K562 (cell line): ENCODE measurements around the gene GALT.
"Not testable (repeated sequence)": the region's sequence is repeated elsewhere in the genome, so short reads cannot be mapped to it uniquely, and the experiment has no call there.

Experiments
- BRF1 ChIP-seq: IDR thresholded peaks from 3 replicates; pipeline ENCODE4 v1.6.1; 2011; ENCODE audit warnings: borderline replicate concordance, mild to moderate bottlenecking; ENCODE audit not compliant: insufficient read length; ENCODE audit errors: extremely low read depth
- CBX8 ChIP-seq: fragments of 200-600 bp; sonication (generic); IDR thresholded peaks from 2 replicates; pipeline ENCODE4 v1.6.1; 2012; ENCODE audit warnings: borderline replicate concordance, mixed run types, low read depth, mild to moderate bottlenecking, moderate library complexity, mixed read lengths, low read length, control low read depth, inconsistent platforms; ENCODE audit not compliant: poor library complexity, severe bottlenecking; ENCODE audit errors: extremely low read depth
- CHD1 ChIP-seq: fragments of 200-600 bp; sonication (generic); IDR thresholded peaks from one replicate; pipeline ENCODE4 v1.6.1; 2012; ENCODE audit warnings: mild to moderate bottlenecking, moderate library complexity, low read length, inconsistent platforms
- EZH2 ChIP-seq: IDR thresholded peaks from 2 replicates; pipeline ENCODE4 v1.6.1; 2012; ENCODE audit warnings: low read depth, mild to moderate bottlenecking, inconsistent platforms, low read length, borderline replicate concordance
- GTF2F1 ChIP-seq: IDR thresholded peaks from 2 replicates; pipeline ENCODE4 v1.6.1; 2011; ENCODE audit warnings: low read depth, low read length, improper control_type of control experiment
- HDAC2 ChIP-seq: fragments of 450-650 bp; IDR thresholded peaks from 2 replicates; pipeline ENCODE4 v1.6.1; 2016; ENCODE audit warnings: mild to moderate bottlenecking
- NR4A1 ChIP-seq, 2 experiments: fragments of 250-450 bp in 1 of 2; fragments of 450-650 bp in 1 of 2; sonication (Bioruptor Pico) in 1 of 2; IDR thresholded peaks; 2 replicates each; pipeline versions ENCODE4 v1.4.0 to v1.6.1; 2016 to 2020; ENCODE audit warnings: mild to moderate bottlenecking in 2 of 2, missing compliant biosample characterization in 1 of 2, missing genetic modification characterization in 1 of 2, moderate library complexity in 1 of 2
- POLR2A ChIP-seq: fragments of 450-650 bp; conservative IDR thresholded peaks from 2 replicates; pipeline ENCODE4 v1.6.1; 2016
- POLR2AphosphoS2 ChIP-seq: IDR thresholded peaks from 2 replicates; pipeline ENCODE4 v1.6.1; 2012; ENCODE audit warnings: low read length, improper control_type of control experiment
- RBBP5 ChIP-seq: fragments of 200-600 bp; sonication (generic); IDR thresholded peaks from 2 replicates; pipeline ENCODE4 v1.6.1; 2012; ENCODE audit warnings: borderline replicate concordance, mild to moderate bottlenecking, low read length, control low read depth, inconsistent platforms; ENCODE audit not compliant: insufficient read depth, poor library complexity, severe bottlenecking
- ZNF311 ChIP-seq: fragments of 250-450 bp; sonication (Bioruptor Pico); IDR thresholded peaks from 2 replicates; pipeline ENCODE4 v1.4.0; 2020; ENCODE audit warnings: mild to moderate bottlenecking, moderate library complexity
- TF ChIP-seq, protein P1 (sequence below): fragments of 250-450 bp; sonication (Bioruptor Pico); IDR thresholded peaks from 2 replicates; pipeline ENCODE4 v1.5.0; 2022; ENCODE audit warnings: mild to moderate bottlenecking
- TF ChIP-seq, protein P2 (sequence below): fragments of 450-650 bp; IDR thresholded peaks from 2 replicates; pipeline ENCODE4 v1.6.1; 2014; ENCODE audit warnings: low read depth, mild to moderate bottlenecking, moderate library complexity, borderline replicate concordance
- TF ChIP-seq, protein P3 (sequence below): sonication (generic); formaldehyde crosslinking; IDR thresholded peaks from 2 replicates; pipeline ENCODE4 v1.5.0; 2020; ENCODE audit warnings: missing genetic modification reagents

DNA sequence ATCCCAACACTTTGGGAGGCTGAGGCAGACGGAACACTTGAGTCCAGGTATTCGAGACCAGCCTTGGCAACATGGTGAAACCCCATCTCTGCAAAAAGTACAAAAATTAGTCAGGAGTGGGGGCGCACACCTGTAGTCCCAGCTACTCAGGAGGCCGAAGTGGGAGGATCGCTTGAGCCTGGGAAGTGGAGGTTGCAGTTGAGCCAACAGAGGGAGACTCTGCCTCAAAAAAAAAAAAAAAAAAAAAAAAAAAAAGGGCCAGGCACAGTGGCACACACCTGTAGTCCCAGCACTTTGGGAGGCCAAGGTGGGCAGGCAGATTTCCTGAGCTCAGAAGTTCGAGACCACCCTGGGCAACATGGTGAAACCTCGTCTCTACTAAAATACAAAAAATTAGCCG lies 7.2 kb upstream of the GALT start:
- TF ChIP-seq BRF1; POLR2A; EZH2; CHD1; CBX8; NR4A1 (CRISPR knock-in tag; IDR thresholded peaks at IDR 0.05); NR4A1 (tag; IDR thresholded peaks at IDR 0.05); RBBP5; GTF2F1; HDAC2; POLR2AphosphoS2; ZNF311 (CRISPR knock-in tag): not testable (repeated sequence)
- TF ChIP-seq, protein P1, sequence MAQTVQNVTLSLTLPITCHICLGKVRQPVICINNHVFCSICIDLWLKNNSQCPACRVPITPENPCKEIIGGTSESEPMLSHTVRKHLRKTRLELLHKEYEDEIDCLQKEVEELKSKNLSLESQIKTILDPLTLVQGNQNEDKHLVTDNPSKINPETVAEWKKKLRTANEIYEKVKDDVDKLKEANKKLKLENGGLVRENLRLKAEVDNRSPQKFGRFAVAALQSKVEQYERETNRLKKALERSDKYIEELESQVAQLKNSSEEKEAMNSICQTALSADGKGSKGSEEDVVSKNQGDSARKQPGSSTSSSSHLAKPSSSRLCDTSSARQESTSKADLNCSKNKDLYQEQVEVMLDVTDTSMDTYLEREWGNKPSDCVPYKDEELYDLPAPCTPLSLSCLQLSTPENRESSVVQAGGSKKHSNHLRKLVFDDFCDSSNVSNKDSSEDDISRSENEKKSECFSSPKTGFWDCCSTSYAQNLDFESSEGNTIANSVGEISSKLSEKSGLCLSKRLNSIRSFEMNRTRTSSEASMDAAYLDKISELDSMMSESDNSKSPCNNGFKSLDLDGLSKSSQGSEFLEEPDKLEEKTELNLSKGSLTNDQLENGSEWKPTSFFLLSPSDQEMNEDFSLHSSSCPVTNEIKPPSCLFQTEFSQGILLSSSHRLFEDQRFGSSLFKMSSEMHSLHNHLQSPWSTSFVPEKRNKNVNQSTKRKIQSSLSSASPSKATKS (CRISPR knock-in tag): not testable (repeated sequence)
- TF ChIP-seq, protein P2, sequence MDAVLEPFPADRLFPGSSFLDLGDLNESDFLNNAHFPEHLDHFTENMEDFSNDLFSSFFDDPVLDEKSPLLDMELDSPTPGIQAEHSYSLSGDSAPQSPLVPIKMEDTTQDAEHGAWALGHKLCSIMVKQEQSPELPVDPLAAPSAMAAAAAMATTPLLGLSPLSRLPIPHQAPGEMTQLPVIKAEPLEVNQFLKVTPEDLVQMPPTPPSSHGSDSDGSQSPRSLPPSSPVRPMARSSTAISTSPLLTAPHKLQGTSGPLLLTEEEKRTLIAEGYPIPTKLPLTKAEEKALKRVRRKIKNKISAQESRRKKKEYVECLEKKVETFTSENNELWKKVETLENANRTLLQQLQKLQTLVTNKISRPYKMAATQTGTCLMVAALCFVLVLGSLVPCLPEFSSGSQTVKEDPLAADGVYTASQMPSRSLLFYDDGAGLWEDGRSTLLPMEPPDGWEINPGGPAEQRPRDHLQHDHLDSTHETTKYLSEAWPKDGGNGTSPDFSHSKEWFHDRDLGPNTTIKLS: not testable (repeated sequence)
- TF ChIP-seq, protein P3, sequence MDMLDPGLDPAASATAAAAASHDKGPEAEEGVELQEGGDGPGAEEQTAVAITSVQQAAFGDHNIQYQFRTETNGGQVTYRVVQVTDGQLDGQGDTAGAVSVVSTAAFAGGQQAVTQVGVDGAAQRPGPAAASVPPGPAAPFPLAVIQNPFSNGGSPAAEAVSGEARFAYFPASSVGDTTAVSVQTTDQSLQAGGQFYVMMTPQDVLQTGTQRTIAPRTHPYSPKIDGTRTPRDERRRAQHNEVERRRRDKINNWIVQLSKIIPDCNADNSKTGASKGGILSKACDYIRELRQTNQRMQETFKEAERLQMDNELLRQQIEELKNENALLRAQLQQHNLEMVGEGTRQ (CRISPR knock-in tag): not testable (repeated sequence)
